GM23248 (cell line): ENCODE results near the gene FOXK1. TPM values are rescaled to one million over a fixed set of nuclear protein-coding genes. Genes with fewer than 3 reads are reported as not detected.

Source experiments
- DNase-seq: peaks from one replicate; pipeline ENCODE4 v3.0.0-alpha.2; 2015
- H2AFZ ChIP-seq: fragments of 200-600 bp; sonication (generic); 2 replicates; pipeline ENCODE4 v1.6.1; 2016; ENCODE audit warnings: antibody characterized with exemption
- H3F3A ChIP-seq: fragments of 200-600 bp; sonication (generic); 2 replicates; pipeline ENCODE4 v1.6.1; 2016; ENCODE audit warnings: mild to moderate bottlenecking, antibody characterized with exemption, mixed run types; ENCODE audit not compliant: insufficient read depth
- H3K27ac ChIP-seq: fragments of 200-600 bp; sonication (generic); 2 replicates; pipeline ENCODE4 v1.5.1; 2016; ENCODE audit warnings: mild to moderate bottlenecking
- H3K27me3 ChIP-seq: fragments of 200-600 bp; sonication (generic); replicated peaks from 2 replicates; pipeline ENCODE4 v1.6.1; 2016; ENCODE audit warnings: mild to moderate bottlenecking; ENCODE audit not compliant: insufficient read depth
- H3K36me3 ChIP-seq: fragments of 200-600 bp; sonication (generic); 2 replicates; pipeline ENCODE4 v1.6.1; 2016; ENCODE audit warnings: low read depth, mild to moderate bottlenecking
- H3K4me1 ChIP-seq: fragments of 200-600 bp; sonication (generic); 2 replicates; pipeline ENCODE4 v1.6.1; 2016; ENCODE audit warnings: mild to moderate bottlenecking; ENCODE audit not compliant: insufficient read depth
- H3K4me2 ChIP-seq: fragments of 200-600 bp; sonication (generic); one replicate; pipeline ENCODE4 v1.6.1; 2016; ENCODE audit warnings: mild to moderate bottlenecking; ENCODE audit not compliant: unreplicated experiment
- H3K4me3 ChIP-seq: fragments of 200-600 bp; sonication (generic); 2 replicates; pipeline ENCODE4 v1.5.1; 2016; ENCODE audit warnings: mild to moderate bottlenecking
- H3K79me2 ChIP-seq: fragments of 200-600 bp; sonication (generic); 2 replicates; pipeline ENCODE4 v1.6.1; 2016; ENCODE audit warnings: mild to moderate bottlenecking; ENCODE audit not compliant: insufficient read depth
- H3K9ac ChIP-seq: fragments of 200-600 bp; sonication (generic); 2 replicates; pipeline ENCODE4 v1.6.1; 2016; ENCODE audit warnings: mild to moderate bottlenecking
- H3K9me2 ChIP-seq: fragments of 200-600 bp; sonication (generic); 2 replicates; pipeline ENCODE4 v1.6.1; 2016; ENCODE audit warnings: mixed run types, mild to moderate bottlenecking, moderate library complexity; ENCODE audit not compliant: insufficient read depth
- H3K9me3 ChIP-seq: fragments of 200-600 bp; sonication (generic); one replicate; pipeline ENCODE4 v1.6.1; 2017; ENCODE audit warnings: low read depth
- H4K20me1 ChIP-seq: fragments of 200-600 bp; sonication (generic); 2 replicates; pipeline ENCODE4 v1.6.0; 2016; ENCODE audit not compliant: insufficient read depth
- EZH2 ChIP-seq: fragments of 200-600 bp; sonication (generic); IDR thresholded peaks from 2 replicates; pipeline ENCODE4 v1.6.1; 2018; ENCODE audit warnings: antibody characterized with exemption, mild to moderate bottlenecking; ENCODE audit not compliant: insufficient read depth, poor library complexity, severe bottlenecking
- EZH2phosphoT487 ChIP-seq: fragments of 200-600 bp; sonication (generic); IDR thresholded peaks from 2 replicates; pipeline ENCODE4 v1.6.1; 2018; ENCODE audit warnings: antibody characterized with exemption, moderate library complexity, mild to moderate bottlenecking, low read depth; ENCODE audit not compliant: insufficient read depth
- WGBS, 2 experiments: methylation state at CpG; one replicate each; pipeline ENCODE4 v1.1.6; 2015 to 2017; ENCODE audit warnings: low lambda C conversion rate in 2 of 2, low coverage in 1 of 2; ENCODE audit errors: missing lambda C conversion rate in 2 of 2; 5-methylcytosine and 5-hydroxymethylcytosine counted together
- in situ Hi-C: fragments of 300-500 bp; cut with MboI; formaldehyde crosslinking; loops from 2 replicates; pipeline ENCODE4 v1.15.0; 2020
- polyA plus RNA-seq: library from polyadenylated mRNA; unstranded; fragments of >200 nt; fragmentation: Nextera tagmentation; extraction: Ambion mirVana; gene quantifications from 2 replicates; pipeline ENCODE4 v1.2.1, GENCODE V29; 2016
- total RNA-seq: library from RNA; depleted of rRNA; stranded (reverse); fragments of >200 nt; shearing (Covaris generic); gene quantifications from 2 replicates; pipeline ENCODE4 v1.2.3, GENCODE V29; 2014

FOXK1 gene
- total and polyA plus RNA-seq, 2 experiments from 2014 or later: 8.5 to 16.4 TPM

DNA sequence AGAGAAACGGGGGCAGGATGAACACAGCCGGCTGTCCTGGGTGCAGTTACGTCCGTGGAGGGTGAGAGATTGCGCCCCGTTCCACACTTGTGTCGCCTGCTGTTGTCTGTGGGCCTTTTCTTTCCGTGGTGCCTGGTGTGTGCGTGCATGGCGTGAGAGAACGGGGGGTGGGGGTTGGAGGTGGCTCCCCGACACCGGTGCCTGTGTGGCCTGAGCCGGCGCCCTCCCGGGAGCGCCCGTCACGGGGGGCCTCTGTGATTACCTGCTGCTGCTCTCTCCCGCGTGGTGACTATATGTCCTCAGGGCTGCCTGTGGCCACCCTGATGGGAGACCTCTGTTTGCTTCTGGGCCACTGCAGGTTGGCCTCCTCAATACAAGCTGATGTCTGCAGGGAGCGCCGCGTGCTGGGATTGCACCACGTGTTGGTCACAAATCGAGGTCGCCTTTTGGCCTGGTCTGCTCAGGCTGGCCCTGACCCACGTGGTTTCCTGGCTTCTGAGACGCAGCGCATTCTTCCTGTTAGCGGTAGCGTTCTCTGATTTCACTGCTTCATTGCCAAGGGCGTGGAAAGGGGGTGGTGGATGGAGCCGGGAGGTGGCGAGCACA, 82.4 kb downstream of the FOXK1 start:
- Histone ChIP-seq H3K9me2 (no peaks in the 10 kb centered on the region), H3F3A (peaks cover under 1% of the 10 kb centered on the region; the same call in 1 of the 2 replicates), H3K79me2 (peaks cover 45% of the 10 kb centered on the region), H3K27ac (no peak overlapping the region), H3K4me3 (no peak overlapping the region), H4K20me1 (no peaks in the 10 kb centered on the region), H3K9me3 (no peaks in the 10 kb centered on the region), H3K27me3 (no peaks in the 10 kb centered on the region), H2AFZ (no peak overlapping the region), H3K4me1 (no peaks in the 10 kb centered on the region), H3K9ac (no peak overlapping the region), H3K36me3 (peaks cover 14% of the 10 kb centered on the region; the same call in 1 of the 2 replicates), H3K4me2 (no peak overlapping the region)
- no peak for DNase-seq
- WGBS, 2 experiments: 88 to 91% methylated on average over 35 of the region's 35 CpGs
- TF ChIP-seq EZH2phosphoT487 (no peak), EZH2 (no peak)
- in situ Hi-C loops: no loop called here

DNA sequence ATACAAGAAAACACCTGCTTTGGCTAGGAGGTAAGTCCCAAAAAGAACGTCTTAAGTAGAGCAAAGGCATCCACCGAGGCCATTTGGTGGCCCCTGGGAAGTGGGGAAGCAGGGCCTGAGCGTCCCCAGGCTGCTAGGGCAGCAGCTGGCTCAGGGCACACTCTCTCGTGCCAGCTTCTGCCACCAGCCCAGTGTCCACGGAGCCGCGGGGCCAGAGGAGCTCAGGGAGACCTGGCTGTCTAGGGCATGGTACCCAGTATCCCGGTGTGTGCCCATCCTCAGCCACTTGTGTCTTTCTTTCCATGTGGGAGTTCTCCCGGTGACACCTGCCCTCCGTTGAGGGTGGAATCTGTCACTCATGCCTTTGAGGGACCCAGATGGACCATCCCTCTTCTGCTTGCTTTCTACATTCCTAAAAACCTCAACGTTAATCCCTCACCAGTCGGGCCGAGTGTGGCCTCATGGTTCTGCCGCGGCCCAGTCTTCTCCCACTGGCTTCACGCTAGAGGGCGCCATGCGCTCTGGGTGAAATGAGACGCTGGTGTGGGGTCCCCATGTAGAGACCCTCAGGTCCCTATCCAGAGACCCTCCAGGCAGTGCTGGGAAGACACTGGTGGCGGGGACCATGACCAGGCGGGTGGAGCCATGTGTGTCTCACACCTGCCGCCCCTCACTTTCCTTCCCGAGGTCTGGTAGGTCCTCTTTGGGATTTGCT, 83.8 kb downstream of the FOXK1 start:
- no peaks in the 10 kb centered on the region for H3K9me2 ChIP-seq
- H3K79me2 ChIP-seq: peaks cover 59% of the 10 kb centered on the region
- no peak overlapping the region for H2AFZ ChIP-seq
- no peaks in the 10 kb centered on the region for H3K27me3 ChIP-seq
- DNase-seq: peak; percentile 18
- whole genome bisulfite sequencing, 2 experiments: 84 to 89% methylated on average over 23 of the region's 23 CpGs
- H3K9ac ChIP-seq: no peak overlapping the region
- H3K4me3 ChIP-seq: no peak overlapping the region
- H3K4me2 ChIP-seq: no peak overlapping the region
- no peak overlapping the region for H3K27ac ChIP-seq
- TF ChIP-seq EZH2 (no peak), EZH2phosphoT487 (no peak)
- in situ Hi-C loops: no loop called here
- peaks cover 14% of the 10 kb centered on the region; the same call in 1 of the 2 replicates for H3K36me3 ChIP-seq
- H4K20me1 ChIP-seq: no peaks in the 10 kb centered on the region
- H3K4me1 ChIP-seq: no peaks in the 10 kb centered on the region
- H3F3A ChIP-seq: peaks cover 10% of the 10 kb centered on the region; the same call in 1 of the 2 replicates
- no peaks in the 10 kb centered on the region for H3K9me3 ChIP-seq

DNA sequence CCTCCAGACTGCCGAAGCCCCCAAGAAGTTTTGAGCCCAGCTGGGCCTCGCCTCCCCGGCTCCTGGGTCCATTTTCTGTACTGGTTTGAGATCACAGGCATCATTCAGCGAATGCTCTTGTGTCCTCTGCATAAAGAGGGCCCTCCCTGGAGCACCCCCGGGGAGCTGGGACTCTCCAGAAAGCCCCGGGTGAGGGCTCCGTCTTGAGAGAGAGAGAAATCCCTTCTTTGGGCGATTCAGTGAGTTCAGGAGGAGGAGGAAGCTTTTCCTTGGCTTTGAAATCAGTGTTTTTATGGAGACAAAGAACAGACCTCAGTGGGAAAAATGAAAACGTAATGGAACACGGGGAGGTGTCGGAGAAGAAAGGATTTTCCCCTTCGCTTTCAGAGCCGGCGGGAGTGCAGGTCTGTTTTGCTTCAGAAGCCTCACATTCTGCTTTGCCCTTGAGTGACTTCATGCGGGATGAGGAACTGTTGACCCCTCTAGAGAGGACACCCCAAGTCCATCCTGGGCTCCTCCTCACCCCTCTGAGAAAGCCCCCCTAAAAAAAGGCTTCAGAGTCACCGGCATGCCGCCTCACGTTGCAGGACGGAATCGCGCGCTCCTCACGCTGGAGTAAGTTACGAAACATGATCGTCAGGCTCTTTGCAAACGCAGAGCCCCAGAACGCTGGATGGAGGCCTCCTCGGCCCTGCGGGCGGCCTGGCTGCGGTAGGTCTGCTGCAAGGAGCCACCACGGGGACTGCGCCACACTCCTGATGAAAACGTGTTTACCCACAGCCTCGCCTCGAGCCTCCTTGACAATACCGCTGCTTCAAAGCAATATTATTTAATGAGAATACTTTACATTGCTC, 84.8 kb downstream of the FOXK1 start:
- Histone ChIP-seq H3K79me2 (peaks cover 66% of the 10 kb centered on the region), H3F3A (peaks cover 13% of the 10 kb centered on the region; the same call in 1 of the 2 replicates), H3K4me1 (no peaks in the 10 kb centered on the region), H3K9ac (no peak overlapping the region), H3K4me2 (no peak overlapping the region), H3K9me3 (no peaks in the 10 kb centered on the region), H3K27ac (no peak overlapping the region), H4K20me1 (no peaks in the 10 kb centered on the region), H2AFZ (no peak overlapping the region), H3K27me3 (no peaks in the 10 kb centered on the region), H3K36me3 (peaks cover 14% of the 10 kb centered on the region; the same call in 1 of the 2 replicates), H3K4me3 (no peak overlapping the region), H3K9me2 (no peaks in the 10 kb centered on the region)
- 82 to 86% methylated on average over 37 of the region's 37 CpGs for WGBS, 2 experiments
- in situ Hi-C loops: no loop called here
- no peak for DNase-seq
- TF ChIP-seq EZH2 (no peak), EZH2phosphoT487 (no peak)
